ENCODE results near the gene AVP. TPM values are rescaled to one million over a fixed set of nuclear protein-coding genes. Genes with fewer than 3 reads are reported as not detected.

AVP gene
- total and polyA plus RNA-seq, 2 of the 13 experiments (the other 11 are each of a cell fraction or from before 2014, with no cell fraction given), result 0.12 TPM; not detected in 1

- 0 out of 2 replicates have a peak, but pooled peaks have one; percentile 40 for TF ChIP-seq ZNF274 (CRISPR knock-in tag; IDR thresholded peaks at IDR 0.05)
- no peak for TF ChIP-seq ZC3H13 (CRISPR knock-in tag; IDR thresholded peaks at IDR 0.05)
- no peak for TF ChIP-seq ZBTB26 (CRISPR knock-in tag; IDR thresholded peaks at IDR 0.05; ENCODE audit: borderline replicate concordance)
- TF ChIP-seq BCL3 (CRISPR knock-in tag; IDR thresholded peaks at IDR 0.05), result peak; percentile 62; the same call in 1 of the 2 replicates
- TF ChIP-seq CREM (IDR thresholded peaks at IDR 0.05), result peak; percentile 59; the same call in 1 of the 2 replicates
- no peak for TF ChIP-seq CREM (CRISPR knock-in tag; IDR thresholded peaks at IDR 0.05)
- peak; percentile 23 for TF ChIP-seq XRCC5 (optimal IDR thresholded peaks at IDR 0.05; ENCODE audit: low read length)
- no peak for TF ChIP-seq EEA1 (CRISPR knock-in tag; IDR thresholded peaks at IDR 0.05; ENCODE audit: borderline replicate concordance)
- peak; percentile 53; the same call in 1 of the 2 replicates for TF ChIP-seq ARNT2 (CRISPR knock-in tag; IDR thresholded peaks at IDR 0.05; ENCODE audit: low read depth)
- TF ChIP-seq THAP9 (CRISPR knock-in tag; IDR thresholded peaks at IDR 0.05; ENCODE audit: borderline replicate concordance), result no peak
- TF ChIP-seq AKNA (CRISPR knock-in tag; IDR thresholded peaks at IDR 0.05; ENCODE audit: borderline replicate concordance), result no peak
- TF ChIP-seq SSRP1 (CRISPR knock-in tag; IDR thresholded peaks at IDR 0.05), result no peak
- peak; percentile 61 for TF ChIP-seq TFDP1 (CRISPR knock-in tag; IDR thresholded peaks at IDR 0.05; ENCODE audit: borderline replicate concordance)
- TF ChIP-seq ZNF513 (CRISPR knock-in tag; conservative IDR thresholded peaks at IDR 0.05), result no peak
- no peak for TF ChIP-seq SP2 (CRISPR knock-in tag; IDR thresholded peaks at IDR 0.05)
Measured at GRCh38 chr20:3106658-3107463, 22.3 kb upstream of the AVP start (continued).

Data from HepG2 (cell line).